ENCODE data around the gene PLCL1.

DNA sequence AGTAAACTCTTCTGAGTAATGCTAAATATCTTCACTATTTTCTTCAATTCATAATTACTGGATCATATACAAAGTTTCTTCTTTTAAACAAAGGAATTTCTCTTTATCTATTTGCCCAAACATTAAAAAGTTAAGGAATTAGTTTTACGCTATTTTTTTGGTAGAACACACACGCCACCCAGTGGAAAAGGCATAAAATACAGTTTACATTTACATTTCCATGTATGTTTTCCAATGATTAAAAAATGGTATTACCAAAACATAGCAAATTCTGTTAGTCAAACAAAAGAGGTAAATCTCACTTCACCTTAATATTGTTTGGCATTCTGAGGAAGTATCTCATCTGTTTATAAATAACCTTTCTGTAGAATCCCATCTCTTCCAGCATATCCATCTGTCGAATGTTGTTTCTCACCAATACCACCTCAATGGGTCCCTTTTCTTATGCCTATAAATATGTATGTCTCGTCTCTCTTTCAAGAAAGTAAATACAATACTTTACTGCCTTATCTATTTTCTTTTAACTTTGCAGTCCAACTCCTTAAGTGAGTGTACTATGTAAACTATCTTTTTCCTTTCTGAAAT, 26.5 kb upstream of the PLCL1 start:
- no peak for TF ChIP-seq CTCF (IDR thresholded peaks at IDR 0.05)
- no peak for TF ChIP-seq POLR2A (IDR thresholded peaks at IDR 0.05)

All from lower leg skin (tissue), 3 donors.